HT1080 (cell line): ENCODE results near the gene WFDC12. TPM values are rescaled to one million over a fixed set of nuclear protein-coding genes. Genes with fewer than 3 reads are reported as not detected.

Experiments
- DNase-seq: peaks from one replicate; pipeline ENCODE4 v3.0.0-alpha.2; 2015; ENCODE audit warnings: low read depth
- total RNA-seq: library from RNA; depleted of rRNA; stranded (reverse); fragments of >200 nt; shearing (Covaris generic); gene quantifications from 2 replicates; pipeline ENCODE4 v1.2.3, GENCODE V29; 2014

Gene WFDC12
- total RNA-seq, 1 experiment from 2014 or later, result not detected

DNA sequence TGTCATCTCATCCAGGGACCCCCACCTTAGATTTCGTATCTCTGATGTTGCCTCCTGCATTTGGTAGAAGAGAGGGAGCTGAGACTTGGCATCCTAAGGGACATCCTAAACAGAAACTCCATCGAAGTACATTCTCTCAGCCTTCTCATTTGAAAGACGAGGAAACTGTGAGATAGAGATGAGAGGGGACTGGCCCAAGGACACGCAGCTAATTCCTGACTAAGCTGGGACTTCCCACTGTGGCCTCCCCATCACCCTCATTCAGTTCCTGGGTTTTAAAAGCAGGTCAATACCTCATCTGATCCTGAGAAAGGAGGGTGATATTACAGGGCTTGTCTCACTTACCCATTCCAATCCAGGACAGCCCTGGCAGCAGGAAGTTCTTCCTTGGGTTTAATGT is 8.4 kb downstream of the WFDC12 start:
- no peak for DNase-seq

DNA sequence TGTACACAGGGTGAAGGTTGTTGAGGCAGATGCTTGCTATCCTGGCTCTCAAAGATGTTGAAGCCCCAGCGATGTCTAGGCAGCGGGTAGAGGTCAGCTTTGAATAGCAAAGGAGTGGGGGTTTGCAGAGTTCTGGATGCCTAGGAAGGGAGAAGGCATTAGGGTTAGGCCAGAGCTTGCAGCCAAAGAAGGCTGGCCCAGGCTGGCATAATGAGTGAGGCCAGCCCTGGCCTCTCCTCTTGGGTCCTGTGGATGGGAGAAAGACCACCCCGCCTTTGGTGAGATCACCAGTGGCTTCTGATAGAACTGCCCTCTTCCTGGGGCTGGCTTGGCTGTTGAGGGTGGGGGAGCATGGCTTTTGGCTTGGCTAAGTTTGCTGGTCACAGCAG is 8.9 kb downstream of the WFDC12 start:
- no peak for DNase-seq

DNA sequence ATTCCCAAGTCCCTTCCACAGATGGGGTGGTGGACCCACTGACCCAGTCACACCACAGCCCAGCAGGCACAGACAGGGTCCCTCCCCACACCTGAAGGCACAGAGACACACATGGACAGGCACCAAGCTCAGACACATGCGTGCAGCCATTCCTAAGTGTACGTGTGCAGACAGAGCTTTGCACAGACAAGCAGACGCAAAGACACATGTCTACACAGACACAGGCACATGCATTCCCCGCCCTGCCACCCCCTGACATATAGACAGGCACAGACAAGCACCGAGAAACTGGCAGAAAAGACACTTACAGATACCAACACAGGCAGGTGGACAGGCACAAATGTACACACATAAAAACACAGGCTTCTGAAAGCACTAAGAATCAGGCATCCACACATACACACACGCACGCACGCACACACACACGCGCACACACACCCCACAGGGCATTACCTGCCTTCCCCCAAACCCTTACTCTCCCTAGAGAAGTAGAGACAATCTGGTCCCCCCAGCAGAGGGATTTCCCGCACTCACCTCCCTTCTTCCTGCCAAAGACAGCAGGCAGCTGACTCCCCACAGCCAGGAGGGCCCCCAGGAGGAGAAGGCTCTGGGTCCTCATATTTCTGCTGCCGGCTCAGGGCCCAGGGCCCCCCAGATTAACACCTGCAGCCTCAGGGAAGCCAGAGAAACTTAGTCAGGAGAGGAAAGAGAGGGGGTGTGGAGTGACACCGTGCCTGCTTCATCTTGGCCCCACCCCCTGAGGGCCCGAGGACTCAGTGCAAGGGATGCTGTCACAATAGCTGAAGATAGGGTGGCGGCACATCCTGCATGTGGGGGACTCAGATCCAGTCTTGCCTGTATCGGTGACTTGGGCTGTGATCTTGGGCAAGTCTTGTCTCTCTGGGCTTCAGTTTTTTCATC is 9.5 kb downstream of the WFDC12 start, which contains the start of gene WFDC5:
Gene WFDC5, minus strand, starts transcription at position 710 of the 921 bp plus-strand sequence. Its CDS starts 91 bp downstream, at position 619.
- DNase-seq, result no peak

DNA sequence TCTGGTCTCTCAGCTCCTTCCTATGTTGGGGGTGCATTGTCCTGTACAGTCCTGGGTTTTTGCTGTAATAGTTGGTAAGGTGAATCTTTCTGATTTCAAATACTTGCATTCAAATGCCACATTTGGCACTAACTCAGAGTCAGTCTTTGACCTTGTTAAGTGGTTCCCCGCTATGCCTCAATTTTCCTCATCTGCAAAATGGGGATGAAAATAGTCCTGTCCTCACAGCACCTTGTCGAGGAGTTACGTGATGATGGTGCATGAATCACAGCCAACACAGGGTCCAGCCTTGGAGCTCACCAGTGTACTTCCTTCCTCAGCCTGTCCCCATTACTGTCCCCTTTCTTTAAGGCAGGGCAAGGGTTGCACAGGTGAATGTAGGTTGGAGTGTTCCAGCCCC is 10.4 kb downstream of the WFDC12 start:
- no peak for DNase-seq

DNA sequence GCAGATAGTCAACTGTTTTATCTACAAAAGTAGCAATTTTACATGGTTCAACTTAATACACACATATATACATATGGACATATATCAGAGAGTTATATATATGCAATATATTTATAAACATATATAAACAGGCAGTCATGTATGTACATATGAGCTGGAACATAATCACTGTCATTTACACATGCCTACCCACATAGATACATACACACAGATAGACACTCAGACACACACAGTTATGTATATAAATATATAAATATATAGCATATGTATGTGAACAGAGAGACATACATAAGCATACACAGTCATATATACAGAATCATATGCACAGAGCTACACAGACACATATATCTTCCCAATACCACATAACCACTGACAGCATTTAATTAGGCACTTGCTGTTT is 11.5 kb downstream of the WFDC12 start:
- DNase-seq, result no peak

DNA sequence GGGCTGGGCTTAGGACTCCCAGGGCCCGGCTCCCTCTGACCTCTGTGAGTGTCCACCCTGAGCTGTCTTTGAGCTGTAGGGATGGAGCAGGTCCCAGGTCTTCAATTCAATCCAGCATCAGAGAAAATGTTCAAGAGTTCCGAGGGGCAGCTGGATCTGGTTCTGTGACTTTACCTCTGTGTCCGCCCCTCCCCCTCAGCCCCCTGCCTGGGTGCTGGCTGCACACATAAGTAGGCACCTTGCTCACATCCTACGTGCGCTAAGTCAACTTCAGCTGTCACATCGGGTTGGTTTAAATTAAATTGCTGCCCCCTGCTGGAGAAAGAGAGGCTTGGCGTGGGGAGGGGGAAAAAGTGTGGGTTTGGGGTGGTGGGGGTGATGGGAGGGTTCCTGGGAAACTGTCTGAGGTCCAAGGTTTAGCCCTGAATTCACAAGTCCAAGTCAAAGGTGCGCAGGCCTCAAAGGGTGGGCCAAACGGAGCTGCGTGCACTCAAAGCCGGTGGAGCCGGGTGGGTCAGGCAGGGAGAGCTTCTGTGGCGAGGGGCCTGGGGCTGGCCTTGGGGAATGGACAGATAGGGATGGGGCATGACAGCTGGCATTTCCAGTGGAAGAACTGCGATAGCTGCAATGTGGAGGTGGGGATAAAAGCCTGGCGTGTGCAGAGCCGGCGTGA is 12.3 kb downstream of the WFDC12 start:
- DNase-seq, result no peak

DNA sequence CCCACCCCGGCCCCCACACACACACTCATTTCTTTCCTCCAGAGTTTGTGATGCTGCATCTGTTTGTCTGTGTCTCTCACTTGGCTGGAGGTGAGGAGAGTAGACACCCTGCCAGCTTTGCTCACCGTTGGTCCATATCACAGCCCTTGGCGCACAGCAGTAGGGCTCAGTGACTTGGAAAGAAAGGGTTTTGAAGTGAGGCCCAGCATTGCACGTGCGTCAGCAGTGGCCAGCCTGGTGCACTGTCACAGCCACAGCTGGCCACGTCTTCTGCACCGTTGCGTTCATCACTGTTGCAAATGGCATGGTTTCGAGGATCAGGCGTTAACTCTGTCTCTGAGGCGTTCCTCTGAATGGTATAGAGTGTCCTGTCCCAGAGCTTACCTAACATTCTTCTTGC is 13.0 kb downstream of the WFDC12 start:
- no peak for DNase-seq

DNA sequence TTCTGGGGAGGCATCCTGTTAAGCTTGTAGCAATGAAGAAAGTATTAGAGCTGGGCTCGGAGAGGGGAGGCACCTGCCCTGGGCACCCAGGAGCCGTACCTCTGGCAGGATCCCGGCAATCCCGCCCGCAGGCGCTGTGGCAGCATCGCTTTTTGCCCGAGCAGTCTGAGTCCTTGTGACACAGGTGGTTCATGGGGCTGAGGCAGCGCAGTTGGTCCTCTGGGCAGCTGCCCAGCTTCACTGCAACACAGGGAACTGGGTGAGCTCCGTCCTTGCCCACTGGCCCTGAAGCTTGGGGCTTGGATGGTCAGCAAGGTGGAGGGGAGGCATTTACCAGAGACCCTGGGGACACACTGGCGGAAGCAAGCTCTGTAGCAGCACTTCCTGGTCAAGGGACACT is 14.0 kb downstream of the WFDC12 start:
- no peak for DNase-seq

DNA sequence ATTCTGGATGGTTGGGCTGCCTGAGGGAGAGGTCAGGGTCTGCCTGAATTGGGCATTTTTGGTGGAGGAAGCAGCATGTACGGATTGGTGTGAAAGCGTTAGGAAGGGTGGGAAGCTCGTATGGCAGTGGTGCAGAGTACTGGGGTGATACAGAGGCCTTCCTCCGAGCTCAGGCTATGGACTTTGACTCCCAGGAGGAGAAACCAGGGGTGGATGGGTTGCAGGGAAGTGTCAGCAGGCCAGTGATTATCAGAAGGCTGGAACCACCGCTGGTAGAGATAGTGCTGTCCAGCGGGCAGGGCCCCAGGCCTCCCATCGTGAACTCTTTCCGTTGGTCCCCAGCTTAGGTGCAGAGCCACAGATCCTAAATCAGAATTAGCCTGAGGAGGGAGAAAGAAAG is 14.6 kb downstream of the WFDC12 start:
- DNase-seq, result no peak

DNA sequence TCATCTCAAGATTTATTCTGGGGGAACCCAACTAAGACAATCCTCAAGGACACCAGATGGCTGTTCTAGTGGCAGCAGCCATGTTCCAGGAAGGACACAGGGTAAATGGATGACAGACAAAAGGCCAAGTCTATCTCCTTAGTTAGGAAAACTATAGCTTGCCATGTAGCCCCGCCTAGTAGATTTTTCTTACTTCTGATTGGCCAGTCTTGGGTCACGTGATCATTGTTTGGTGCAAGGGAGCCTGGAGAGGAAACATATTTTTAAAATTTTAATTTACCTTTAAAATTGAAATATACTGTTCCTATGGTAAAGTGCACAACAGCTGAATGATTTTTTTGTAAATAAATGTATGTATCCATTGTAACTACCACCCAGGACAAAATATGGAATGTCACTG is 18.9 kb downstream of the WFDC12 start:
- DNase-seq, result peak; percentile 28

DNA sequence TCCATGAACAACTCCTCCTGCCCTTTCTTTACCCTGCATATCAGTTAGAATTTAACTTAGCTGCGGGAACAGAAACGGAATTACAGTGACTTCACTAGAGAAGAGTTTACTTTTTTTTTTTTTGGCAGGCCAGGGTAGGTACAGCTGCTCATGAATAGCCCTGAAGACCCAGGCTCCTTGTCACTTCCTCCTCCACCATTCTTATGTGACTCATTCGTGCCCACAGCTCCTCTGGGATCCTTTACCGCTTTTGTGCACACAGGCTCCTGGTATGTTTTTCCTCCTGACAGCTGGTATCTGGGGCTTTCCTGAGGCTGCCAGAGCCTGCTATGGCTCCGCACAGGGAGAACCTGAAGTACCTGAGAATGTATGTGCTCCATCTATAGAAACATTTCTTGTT is 19.5 kb downstream of the WFDC12 start:
- DNase-seq, result peak; percentile 97

DNA sequence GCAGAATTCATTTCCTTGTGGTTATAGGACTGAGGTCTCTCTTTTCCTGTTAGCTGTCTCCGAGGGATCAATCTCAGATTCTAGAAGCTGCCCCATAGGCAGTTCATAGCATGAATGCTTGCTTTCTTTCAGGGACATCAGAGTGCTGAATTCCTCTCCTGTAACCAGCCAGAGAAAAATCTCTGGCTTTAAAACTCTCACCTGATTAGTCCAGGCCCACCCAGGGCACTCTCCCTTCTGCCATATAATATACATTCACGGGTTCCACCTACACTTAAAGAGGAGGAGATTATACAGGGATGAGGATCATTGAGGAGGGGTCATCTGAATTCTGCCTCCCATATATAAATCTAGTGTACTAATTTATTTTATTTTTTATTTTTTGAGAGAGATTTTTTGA is 21.2 kb downstream of the WFDC12 start:
- no peak for DNase-seq

DNA sequence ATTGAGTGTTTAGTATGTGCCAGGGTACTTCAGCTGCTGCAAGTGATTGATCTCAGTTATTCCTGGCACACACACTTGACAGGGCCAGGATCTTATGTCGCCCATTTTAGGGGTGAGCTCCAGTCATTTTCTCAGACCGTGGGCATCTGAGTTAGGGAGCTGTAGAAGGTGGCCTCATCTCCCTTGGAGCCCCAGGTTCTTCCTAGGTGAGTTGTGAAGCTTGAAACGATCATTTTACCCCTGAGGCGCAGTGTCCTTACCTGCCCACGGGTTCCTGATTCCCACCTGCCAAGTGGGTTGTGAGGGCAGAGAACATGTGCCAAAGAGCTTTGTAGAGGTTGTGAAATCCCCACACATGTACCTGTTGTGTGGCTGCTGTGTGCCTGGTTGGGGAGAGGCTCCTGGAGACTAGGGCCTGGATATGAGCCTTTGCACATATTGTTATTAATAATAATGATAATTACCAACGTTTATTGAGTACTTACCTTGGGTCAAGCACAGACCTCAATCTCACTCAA is 22.9 kb downstream of the WFDC12 start:
- no peak for DNase-seq

DNA sequence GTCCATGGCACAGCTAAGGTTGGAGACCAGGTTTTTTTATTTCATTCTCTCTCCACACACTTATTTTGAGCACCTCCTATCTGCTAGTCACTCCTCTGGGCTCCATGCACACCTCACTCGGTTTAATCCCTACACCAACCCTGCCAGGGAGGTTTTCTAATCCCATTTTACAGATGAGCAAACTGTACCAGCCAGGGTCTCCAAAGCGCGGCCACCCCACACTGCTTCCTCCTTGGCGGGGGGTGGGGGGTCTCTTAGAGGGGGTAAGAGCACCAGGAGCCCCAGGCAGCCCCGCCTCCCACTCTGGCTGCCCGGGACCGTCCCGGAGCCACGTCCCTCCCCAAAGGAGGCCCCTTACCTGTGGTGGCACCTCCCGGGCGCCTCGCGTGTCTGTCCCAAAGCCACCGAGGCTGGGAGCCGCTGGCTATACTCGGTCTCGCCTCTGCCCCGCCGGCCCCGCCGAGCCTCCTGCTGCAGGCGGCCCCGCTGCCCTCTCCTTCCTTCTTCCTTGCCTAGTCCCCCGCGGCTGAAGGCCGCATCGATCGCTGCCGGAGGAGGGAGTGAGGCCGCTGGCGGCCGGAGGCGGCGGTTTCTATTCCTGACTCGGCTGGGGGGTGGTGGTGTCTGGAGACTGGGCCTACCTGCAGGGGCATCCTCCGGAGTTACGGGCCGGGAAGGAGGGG is 23.6 kb downstream of the WFDC12 start, which contains the start of gene KCNS1:
Gene KCNS1, minus strand, starts transcription at position 565 of the 683 bp plus-strand sequence. CDS start 1,891 bp downstream, outside the sequence.
- no peak for DNase-seq

DNA sequence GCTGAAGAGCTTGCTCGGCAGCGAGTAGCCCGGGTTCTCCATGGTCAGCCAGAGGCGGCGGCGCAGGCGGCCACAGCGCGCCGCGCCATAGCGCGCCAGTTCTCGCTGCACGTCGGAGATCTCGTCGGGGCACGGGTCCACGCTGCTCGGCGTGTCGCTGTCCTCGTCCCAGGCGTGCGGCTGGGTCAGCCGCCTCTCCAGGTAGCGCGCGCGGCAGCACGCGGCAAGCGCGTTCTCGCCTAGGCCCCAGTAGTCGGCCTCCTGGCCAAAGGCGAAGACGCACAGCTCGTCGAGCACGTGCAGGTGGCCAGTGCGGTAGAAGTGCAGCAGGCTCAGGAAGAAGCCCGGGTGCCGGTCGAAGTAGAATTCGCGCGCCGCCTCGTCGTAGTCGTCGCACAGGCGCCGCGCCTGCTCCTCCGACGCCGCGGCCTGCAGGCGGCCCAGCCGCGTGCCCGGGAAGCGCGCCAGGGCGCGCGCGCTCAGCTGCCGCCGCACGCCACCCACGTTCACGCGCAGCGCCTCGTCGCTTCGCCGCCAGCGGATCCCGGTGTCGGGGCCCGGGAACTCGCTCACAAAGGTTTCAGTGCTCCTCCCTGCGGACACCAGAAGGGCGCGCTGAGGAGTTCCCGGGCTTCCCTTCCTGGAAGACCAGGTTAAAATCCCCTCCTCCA is 26.0 kb downstream of the WFDC12 start:
- no peak for DNase-seq

DNA sequence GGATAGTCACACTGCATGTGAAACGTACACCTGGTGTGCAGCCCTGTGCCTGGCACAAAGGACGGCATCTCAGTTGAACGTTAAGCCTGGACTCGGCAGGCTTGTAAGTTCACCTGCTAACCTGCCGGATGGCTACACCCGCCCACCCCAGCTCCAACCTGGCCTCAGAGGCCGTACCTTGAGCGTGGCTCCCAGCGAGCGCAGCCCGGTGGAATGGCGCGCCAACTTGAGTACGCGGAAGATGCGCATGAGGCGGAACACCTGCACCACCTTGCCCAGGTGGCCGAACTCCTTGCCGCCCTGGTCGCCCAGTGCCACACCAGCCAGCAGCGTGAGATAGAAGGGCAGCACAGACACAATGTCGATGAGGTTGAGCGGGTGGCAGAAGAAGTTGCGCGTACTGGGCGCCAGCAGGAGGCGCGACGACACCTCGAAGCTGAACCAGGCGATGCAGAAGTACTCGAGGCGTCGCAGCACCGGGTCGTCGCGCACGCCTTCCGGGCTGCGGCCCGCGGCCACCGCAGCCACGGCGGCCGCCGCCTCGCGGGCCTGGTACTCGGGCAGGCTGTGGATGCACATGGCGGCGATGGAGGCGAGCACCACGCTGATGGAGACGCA is 26.7 kb downstream of the WFDC12 start:
- DNase-seq, result no peak

DNA sequence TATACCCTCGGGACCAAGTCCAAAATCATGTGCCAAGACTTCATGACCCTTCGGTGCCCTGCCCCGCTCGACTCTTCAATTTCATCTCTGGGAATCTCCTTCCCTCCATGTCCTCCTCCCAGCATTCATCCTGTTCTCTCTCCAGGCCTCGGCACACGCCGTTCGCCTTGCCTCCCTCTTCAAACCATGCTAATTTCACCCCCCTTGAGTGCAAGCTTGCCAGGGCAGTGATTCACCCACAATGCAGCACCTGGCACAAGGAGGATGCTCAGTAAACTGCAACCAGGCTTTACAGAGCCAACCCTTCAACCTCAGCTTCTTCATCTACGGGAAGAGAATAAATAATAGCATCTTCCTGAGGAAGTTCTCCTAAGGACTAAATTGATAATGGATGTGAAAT is 27.5 kb downstream of the WFDC12 start:
- DNase-seq, result no peak

DNA sequence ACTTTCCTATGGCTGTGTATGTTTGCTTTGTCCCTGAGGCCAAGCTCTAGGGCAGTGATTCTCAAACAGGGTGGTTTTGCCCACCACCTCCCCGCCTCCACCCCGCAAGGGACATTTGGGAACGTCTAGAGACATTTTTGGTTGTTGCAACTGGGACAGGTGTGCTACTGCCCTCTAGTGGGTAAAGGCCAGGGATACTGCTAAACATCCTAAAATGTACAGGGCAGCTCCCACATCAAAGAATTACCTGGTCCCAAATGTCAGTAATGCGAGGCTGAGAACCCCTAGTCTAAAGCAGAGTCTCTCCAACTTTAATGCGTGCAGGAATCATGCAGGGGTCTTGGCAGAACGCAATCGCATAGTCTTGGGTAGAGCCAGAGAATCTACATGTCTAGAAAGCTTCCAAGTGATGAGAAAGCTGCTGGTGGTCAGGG is 28.4 kb downstream of the WFDC12 start:
- DNase-seq, result peak; percentile 45

DNA sequence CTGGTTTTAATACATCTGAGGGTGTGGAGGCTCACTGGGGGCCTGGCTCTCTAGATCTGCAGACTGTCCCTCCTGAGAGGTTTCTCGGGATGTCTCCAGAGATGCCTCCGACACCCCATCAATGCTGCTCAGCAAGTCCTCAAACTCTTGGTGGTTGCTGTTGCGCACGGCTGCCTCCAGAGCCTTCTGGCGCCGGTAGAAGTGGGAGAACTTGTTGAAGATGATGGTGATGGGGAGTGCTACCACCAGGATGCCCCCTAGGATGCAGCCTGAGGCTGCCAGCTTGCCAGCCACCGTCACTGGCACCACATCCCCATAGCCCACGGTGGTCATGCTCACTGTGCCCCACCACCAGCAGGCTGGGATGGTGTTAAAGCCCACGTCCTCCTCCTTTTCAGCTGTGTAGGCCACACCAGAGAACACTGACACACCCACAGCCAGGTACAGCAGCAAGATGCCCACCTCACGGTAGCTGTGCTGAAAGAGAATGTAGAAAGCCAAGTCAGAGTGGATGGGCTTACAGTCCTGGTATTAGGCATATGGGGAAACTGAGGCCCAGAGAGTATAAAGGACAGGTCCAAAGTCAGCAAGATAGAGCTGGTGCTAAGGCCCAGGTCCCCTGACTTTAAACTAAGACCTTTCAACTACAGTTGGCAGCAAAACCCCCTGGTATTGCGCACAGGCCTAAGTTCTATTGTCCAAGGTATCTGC is 29.2 kb downstream of the WFDC12 start:
- DNase-seq, result no peak

DNA sequence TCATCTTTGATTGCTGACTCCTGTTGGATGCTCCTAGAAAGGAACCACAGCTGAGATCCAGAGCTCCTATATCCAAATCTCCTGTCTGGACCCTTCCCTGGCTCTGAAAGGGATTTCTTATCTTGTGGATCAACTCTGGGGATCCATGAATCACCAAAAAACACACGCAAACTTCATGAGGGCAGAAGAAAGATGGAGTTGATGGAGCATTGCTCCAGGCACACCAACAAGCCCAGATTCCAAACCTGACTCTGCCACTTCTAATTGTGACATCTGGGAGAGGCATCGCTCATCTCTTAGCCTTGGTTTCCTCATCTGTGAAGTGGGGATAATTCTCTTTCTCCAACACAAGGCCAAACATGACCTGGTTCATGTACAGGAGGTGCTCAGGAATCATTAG is 30.1 kb downstream of the WFDC12 start:
- DNase-seq, result no peak
